ENCODE results near the gene LDLRAD4.

- TF ChIP-seq CTCF (IDR thresholded peaks at IDR 0.05; ENCODE audit: insufficient read depth, low read length) (no peak), POLR2AphosphoS5 (IDR thresholded peaks at IDR 0.05; ENCODE audit: low read depth) (no peak), REST (IDR thresholded peaks at IDR 0.05; ENCODE audit: insufficient replicate concordance, low read depth) (no peak)
Measured at GRCh38 chr18:13625843-13626543, 407.4 kb downstream of the LDLRAD4 start.

Data from HL-60 (cell line).